Muscle layer of duodenum (tissue), 2 donors: ENCODE results near the gene WWOX.

Experiments used
- H3K27ac ChIP-seq: one replicate; pipeline ENCODE4 v1.7.0; 2013; ENCODE audit warnings: mild to moderate bottlenecking, low read length
- H3K27me3 ChIP-seq: one replicate; pipeline ENCODE4 v1.7.0; 2013; ENCODE audit warnings: low read depth, mild to moderate bottlenecking, control low read depth, low read length
- H3K36me3 ChIP-seq, 2 donors: one replicate each; pipeline ENCODE4 v1.7.0; 2013; ENCODE audit warnings: low read length in 2 of 2, control low read depth in 1 of 2, mild to moderate bottlenecking in 1 of 2; ENCODE audit not compliant: insufficient read depth in 2 of 2, control insufficient read depth in 1 of 2
- H3K4me1 ChIP-seq, 2 donors: one replicate each; pipeline ENCODE4 v1.7.0; 2013; ENCODE audit warnings: low read length in 2 of 2, mild to moderate bottlenecking in 2 of 2, control low read depth in 1 of 2, moderate library complexity in 1 of 2; ENCODE audit not compliant: insufficient read depth in 2 of 2, control insufficient read depth in 1 of 2
- H3K4me3 ChIP-seq, 2 donors: one replicate each; pipeline ENCODE4 v1.7.0; 2013; ENCODE audit warnings: low read length in 2 of 2, low read depth in 1 of 2, mild to moderate bottlenecking in 1 of 2
- H3K9me3 ChIP-seq, 2 donors: one replicate each; pipeline ENCODE4 v1.7.0; 2013; ENCODE audit warnings: low read length in 2 of 2, control low read depth in 1 of 2, mild to moderate bottlenecking in 1 of 2; ENCODE audit not compliant: control insufficient read depth in 1 of 2
- donor health status: healthy.

Gene WWOX

GRCh38 chr16:79092846-79093245, 993.4 kb downstream of the WWOX start:
- Histone ChIP-seq H3K4me3 (no peak overlapping the region), H3K27me3 (no peaks in the 10 kb centered on the region), H3K36me3 (no peaks in the 10 kb centered on the region), H3K4me1 (peaks cover 0 to 3% of the 10 kb centered on the region in 2 donors), H3K27ac (no peak overlapping the region), H3K9me3 (no peaks in the 10 kb centered on the region)

GRCh38 chr16:79093554-79093967, 994.1 kb downstream of the WWOX start:
- peaks cover 0 to 3% of the 10 kb centered on the region in 2 donors for H3K4me1 ChIP-seq

GRCh38 chr16:79096246-79096645, 996.8 kb downstream of the WWOX start:
- Histone ChIP-seq H3K27ac (no peak overlapping the region), H3K4me1 (no peaks in the 10 kb centered on the region), H3K4me3 (no peak overlapping the region), H3K9me3 (no peaks in the 10 kb centered on the region), H3K36me3 (no peaks in the 10 kb centered on the region), H3K27me3 (no peaks in the 10 kb centered on the region)

More at GRCh38 chr16:79093554-79093967, 994.1 kb downstream of the WWOX start:
- Histone ChIP-seq H3K4me3 (no peak overlapping the region), H3K36me3 (no peaks in the 10 kb centered on the region), H3K9me3 (no peaks in the 10 kb centered on the region), H3K27ac (no peak overlapping the region), H3K27me3 (no peaks in the 10 kb centered on the region)

GRCh38 chr16:79097166-79097565, 997.7 kb downstream of the WWOX start:
- no peaks in the 10 kb centered on the region for H3K4me1 ChIP-seq
- no peak overlapping the region for H3K27ac ChIP-seq
- no peaks in the 10 kb centered on the region for H3K9me3 ChIP-seq
- H3K4me3 ChIP-seq = no peak overlapping the region
- no peaks in the 10 kb centered on the region for H3K36me3 ChIP-seq
- H3K27me3 ChIP-seq = no peaks in the 10 kb centered on the region

GRCh38 chr16:79097771-79098170, 998.3 kb downstream of the WWOX start:
- Histone ChIP-seq H3K36me3 (no peaks in the 10 kb centered on the region), H3K4me3 (no peak overlapping the region), H3K27ac (no peak overlapping the region), H3K9me3 (no peaks in the 10 kb centered on the region), H3K4me1 (no peaks in the 10 kb centered on the region), H3K27me3 (no peaks in the 10 kb centered on the region)

- no peak overlapping the region for H3K4me3 ChIP-seq
- H3K27me3 ChIP-seq = no peaks in the 10 kb centered on the region
- no peaks in the 10 kb centered on the region for H3K9me3 ChIP-seq
- no peaks in the 10 kb centered on the region for H3K4me1 ChIP-seq
- no peak overlapping the region for H3K27ac ChIP-seq
- no peaks in the 10 kb centered on the region for H3K36me3 ChIP-seq
Observed at GRCh38 chr16:79098907-79099306, 999.5 kb downstream of the WWOX start.

GRCh38 chr16:79099716-79100115, 1000.3 kb downstream of the WWOX start:
- H3K27me3 ChIP-seq = no peaks in the 10 kb centered on the region
- H3K9me3 ChIP-seq = no peaks in the 10 kb centered on the region
- H3K36me3 ChIP-seq = no peaks in the 10 kb centered on the region
- no peak overlapping the region for H3K27ac ChIP-seq
- no peak overlapping the region for H3K4me3 ChIP-seq
- H3K4me1 ChIP-seq = no peaks in the 10 kb centered on the region

GRCh38 chr16:79100447-79100846, 1001.0 kb downstream of the WWOX start:
- H3K4me1 ChIP-seq = no peaks in the 10 kb centered on the region
- no peaks in the 10 kb centered on the region for H3K9me3 ChIP-seq
- no peak overlapping the region for H3K4me3 ChIP-seq
- H3K27ac ChIP-seq = no peak overlapping the region
- H3K36me3 ChIP-seq = no peaks in the 10 kb centered on the region
- H3K27me3 ChIP-seq = no peaks in the 10 kb centered on the region

GRCh38 chr16:79101491-79101890, 1002.0 kb downstream of the WWOX start:
- no peaks in the 10 kb centered on the region for H3K27me3 ChIP-seq
- H3K36me3 ChIP-seq = no peaks in the 10 kb centered on the region
- H3K4me1 ChIP-seq = no peaks in the 10 kb centered on the region
- no peak overlapping the region for H3K27ac ChIP-seq
- no peak overlapping the region for H3K4me3 ChIP-seq
- H3K9me3 ChIP-seq = no peaks in the 10 kb centered on the region

GRCh38 chr16:79104567-79104966, 1005.1 kb downstream of the WWOX start:
- no peaks in the 10 kb centered on the region for H3K4me1 ChIP-seq
- H3K9me3 ChIP-seq = no peaks in the 10 kb centered on the region
- no peaks in the 10 kb centered on the region for H3K27me3 ChIP-seq
- H3K4me3 ChIP-seq = no peak overlapping the region
- no peak overlapping the region for H3K27ac ChIP-seq
- H3K36me3 ChIP-seq = no peaks in the 10 kb centered on the region

GRCh38 chr16:79107301-79107700, 1007.8 kb downstream of the WWOX start:
- Histone ChIP-seq H3K4me3 (no peak overlapping the region), H3K27ac (no peak overlapping the region), H3K36me3 (no peaks in the 10 kb centered on the region), H3K4me1 (no peaks in the 10 kb centered on the region), H3K9me3 (no peaks in the 10 kb centered on the region), H3K27me3 (no peaks in the 10 kb centered on the region)

- H3K27ac ChIP-seq = no peak overlapping the region
- no peak overlapping the region for H3K4me3 ChIP-seq
- no peaks in the 10 kb centered on the region for H3K4me1 ChIP-seq
- no peaks in the 10 kb centered on the region for H3K27me3 ChIP-seq
- no peaks in the 10 kb centered on the region for H3K36me3 ChIP-seq
- no peaks in the 10 kb centered on the region for H3K9me3 ChIP-seq
Observed at GRCh38 chr16:79109771-79110170, 1010.3 kb downstream of the WWOX start.
